GM10266 (cell line): ENCODE data around the gene ZCWPW1.

Source experiments
- DNase-seq: peaks from one replicate; pipeline ENCODE4 v3.0.0; 2012; ENCODE audit errors: extremely low spot score
- TF ChIP-seq, protein P1 (sequence below): IDR thresholded peaks from 2 replicates; pipeline ENCODE4 v1.5.1; 2012; ENCODE audit warnings: mild to moderate bottlenecking, low read depth; ENCODE audit not compliant: control insufficient read depth, insufficient read depth; ENCODE audit errors: missing control alignments

ZCWPW1 gene

GRCh38 chr7:100472121-100472851, 43.8 kb upstream of the ZCWPW1 start:
- TF ChIP-seq, protein P1, sequence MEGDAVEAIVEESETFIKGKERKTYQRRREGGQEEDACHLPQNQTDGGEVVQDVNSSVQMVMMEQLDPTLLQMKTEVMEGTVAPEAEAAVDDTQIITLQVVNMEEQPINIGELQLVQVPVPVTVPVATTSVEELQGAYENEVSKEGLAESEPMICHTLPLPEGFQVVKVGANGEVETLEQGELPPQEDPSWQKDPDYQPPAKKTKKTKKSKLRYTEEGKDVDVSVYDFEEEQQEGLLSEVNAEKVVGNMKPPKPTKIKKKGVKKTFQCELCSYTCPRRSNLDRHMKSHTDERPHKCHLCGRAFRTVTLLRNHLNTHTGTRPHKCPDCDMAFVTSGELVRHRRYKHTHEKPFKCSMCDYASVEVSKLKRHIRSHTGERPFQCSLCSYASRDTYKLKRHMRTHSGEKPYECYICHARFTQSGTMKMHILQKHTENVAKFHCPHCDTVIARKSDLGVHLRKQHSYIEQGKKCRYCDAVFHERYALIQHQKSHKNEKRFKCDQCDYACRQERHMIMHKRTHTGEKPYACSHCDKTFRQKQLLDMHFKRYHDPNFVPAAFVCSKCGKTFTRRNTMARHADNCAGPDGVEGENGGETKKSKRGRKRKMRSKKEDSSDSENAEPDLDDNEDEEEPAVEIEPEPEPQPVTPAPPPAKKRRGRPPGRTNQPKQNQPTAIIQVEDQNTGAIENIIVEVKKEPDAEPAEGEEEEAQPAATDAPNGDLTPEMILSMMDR: no peak
- DNase-seq: no peak

DNA sequence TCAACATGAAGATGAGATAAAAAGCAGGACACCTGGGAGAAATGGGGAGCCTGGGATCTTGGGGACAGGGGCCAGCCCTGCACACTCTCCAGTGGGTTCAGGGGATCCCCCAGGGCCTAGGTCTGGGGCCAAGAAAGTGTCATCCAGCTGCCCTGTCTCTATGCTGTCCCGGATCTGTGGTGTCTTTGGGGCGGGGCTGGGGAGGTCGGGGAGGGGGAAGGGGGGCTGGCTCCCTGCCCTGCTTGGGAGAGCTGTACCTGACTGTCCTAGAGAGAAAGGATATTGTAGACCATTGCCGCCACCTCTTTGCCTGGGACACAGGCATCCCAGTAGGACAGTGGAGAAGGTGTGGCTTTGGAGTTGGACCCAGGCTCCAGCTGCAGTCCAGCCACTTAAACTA, 42.5 kb upstream of the ZCWPW1 start:
- TF ChIP-seq, protein P1: no peak
- DNase-seq: no peak

- peak; percentile 93 for DNase-seq
- TF ChIP-seq, protein P1: peak; percentile 98
Measured at GRCh38 chr7:100469227-100470044, 40.9 kb upstream of the ZCWPW1 start.

- no peak for DNase-seq
Measured at GRCh38 chr7:100467638-100468373, 39.3 kb upstream of the ZCWPW1 start.

DNA sequence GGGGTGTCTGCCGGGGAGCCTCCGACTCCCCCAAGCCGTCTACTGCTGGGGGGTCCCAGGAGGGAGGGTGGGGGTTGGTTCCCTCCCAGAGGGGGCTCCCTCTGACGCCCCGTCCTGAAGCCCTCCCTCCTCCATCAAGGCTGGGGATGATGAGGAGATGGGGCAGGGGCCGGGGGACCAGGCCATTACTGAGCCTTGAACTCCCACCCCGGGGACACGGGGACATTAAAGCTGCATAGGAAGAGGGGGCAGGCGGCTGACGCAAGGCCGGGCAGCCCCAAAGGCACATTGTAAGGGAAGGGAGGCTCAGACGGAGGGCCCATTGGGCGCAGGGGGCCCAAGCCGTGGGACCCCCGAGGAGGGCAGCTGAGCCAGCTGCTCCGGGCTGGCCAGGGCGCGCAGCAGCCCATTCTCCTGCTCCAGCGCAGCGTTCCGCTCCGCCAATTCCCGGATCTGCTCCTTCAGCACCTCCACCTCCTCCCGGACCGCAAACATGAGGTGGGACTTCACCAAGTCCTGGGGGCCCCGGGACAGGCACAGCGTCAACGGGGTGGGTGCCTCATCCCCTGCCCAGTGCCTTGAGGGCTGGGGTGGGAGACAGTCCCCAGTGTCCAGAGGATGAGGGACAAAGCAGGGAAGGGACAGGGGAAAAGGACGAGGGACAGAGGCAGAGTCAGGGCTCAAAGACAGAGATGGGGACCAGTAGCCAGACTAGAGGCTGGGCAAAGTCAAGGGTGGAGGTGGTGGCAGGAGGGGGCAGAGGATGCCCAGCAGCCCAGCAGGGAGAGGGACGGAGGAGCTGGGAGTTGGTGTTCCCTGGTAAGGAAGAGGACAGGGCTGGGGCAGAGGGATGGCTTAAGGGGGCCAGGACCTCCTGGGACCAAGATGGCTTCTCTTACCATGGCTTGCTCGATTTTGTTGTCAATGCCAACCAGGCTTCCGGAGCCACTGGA, 38.4 kb upstream of the ZCWPW1 start:
- TF ChIP-seq, protein P1: no peak
- no peak for DNase-seq

More at GRCh38 chr7:100467638-100468373, 39.3 kb upstream of the ZCWPW1 start:
- TF ChIP-seq, protein P1: no peak

- TF ChIP-seq, protein P1: peak; percentile 30
- DNase-seq: no peak
Measured at GRCh38 chr7:100465702-100466311, 37.3 kb upstream of the ZCWPW1 start.
